Fibroblast of lung (primary cell): Measurements from ENCODE around the gene DCAF5. TPM values are rescaled to one million over a fixed set of nuclear protein-coding genes. Genes with fewer than 3 reads are reported as not detected.

ENCODE experiments used
- DNase-seq, 2 donors: peaks; one replicate each; pipeline versions ENCODE4 v3.0.0 to v3.0.0-alpha.2; 2010; ENCODE audit warnings: low read depth in 2 of 2
- H2AFZ ChIP-seq: 2 replicates; pipeline ENCODE4 v1.5.1; 2012; ENCODE audit warnings: low read length, control low read depth, inconsistent platforms
- H3K27ac ChIP-seq: 2 replicates; pipeline ENCODE4 v1.5.1; 2011; ENCODE audit warnings: low read length, control low read depth; ENCODE audit not compliant: insufficient read depth
- H3K27me3 ChIP-seq: 2 replicates; pipeline ENCODE4 v1.5.1; 2011; ENCODE audit warnings: mild to moderate bottlenecking, low read length; ENCODE audit not compliant: control insufficient read depth, insufficient read depth
- H3K36me3 ChIP-seq: 2 replicates; pipeline ENCODE4 v1.5.1; 2011; ENCODE audit warnings: low read length; ENCODE audit not compliant: control insufficient read depth, insufficient read depth
- H3K4me1 ChIP-seq: 2 replicates; pipeline ENCODE4 v1.5.1; 2011; ENCODE audit warnings: low read length; ENCODE audit not compliant: control insufficient read depth, insufficient read depth; ENCODE audit errors: extremely low read depth
- H3K4me2 ChIP-seq: 2 replicates; pipeline ENCODE4 v1.5.1; 2011; ENCODE audit warnings: low read length, control low read depth; ENCODE audit not compliant: insufficient read depth; ENCODE audit errors: extremely low read depth
- H3K4me3 ChIP-seq, 4 experiments: fragments of 200-600 bp in 1 of 4; sonication (generic) in 1 of 4; replicated peaks in 1 of 4; 2 replicates each; pipeline ENCODE4 v1.5.1; 2011 to 2016; ENCODE audit warnings: low read length in 4 of 4, low read depth in 3 of 4, mild to moderate bottlenecking in 3 of 4, control low read depth in 2 of 4, inconsistent platforms in 1 of 4, mixed read lengths in 1 of 4; ENCODE audit not compliant: insufficient read depth in 1 of 4; ENCODE audit errors: control extremely low read depth in 1 of 4
- H3K79me2 ChIP-seq: 2 replicates; pipeline ENCODE4 v1.5.1; 2012; ENCODE audit warnings: mild to moderate bottlenecking, low read length, inconsistent platforms; ENCODE audit not compliant: control insufficient read depth, insufficient read depth
- H3K9ac ChIP-seq: 2 replicates; pipeline ENCODE4 v1.5.1; 2011; ENCODE audit warnings: mild to moderate bottlenecking, low read length, control low read depth; ENCODE audit not compliant: insufficient read depth
- H3K9me3 ChIP-seq: 2 replicates; pipeline ENCODE4 v1.5.1; 2012; ENCODE audit warnings: low read depth, low read length; ENCODE audit not compliant: control insufficient read depth, insufficient read depth
- H4K20me1 ChIP-seq: 2 replicates; pipeline ENCODE4 v1.5.1; 2011; ENCODE audit warnings: low read length; ENCODE audit not compliant: control insufficient read depth, insufficient read depth; ENCODE audit errors: extremely low read depth
- CTCF ChIP-seq, 2 donors: IDR thresholded peaks in 1 of 2; conservative IDR thresholded peaks in 1 of 2; 1 replicate in 1 of 2; 2 replicates in 1 of 2; pipeline ENCODE4 v1.5.1; 2011 to 2012; ENCODE audit warnings: low read length in 2 of 2, control low read depth in 1 of 2, inconsistent platforms in 1 of 2, low read depth in 1 of 2, mild to moderate bottlenecking in 1 of 2
- EZH2 ChIP-seq: IDR thresholded peaks from 2 replicates; pipeline ENCODE4 v1.5.1; 2012; ENCODE audit warnings: low read length, control low read depth, mild to moderate bottlenecking; ENCODE audit errors: missing control alignments
- polyA plus RNA-seq, 2 donors: library from polyadenylated mRNA; depleted of rRNA in 1 of 2; stranded (reverse) in 1 of 2; unstranded in 1 of 2; fragments of >200 nt; gene quantifications; 2 replicates each; pipeline ENCODE4 v1.2.1, GENCODE V29; 2011 to 2012; ENCODE audit warnings: missing spikeins in 1 of 2
- total RNA-seq: library from RNA; depleted of rRNA; stranded (reverse); fragments of >200 nt; gene quantifications from 2 replicates; pipeline ENCODE4 v1.2.1, GENCODE V29; 2014

Gene DCAF5
- total and polyA plus RNA-seq, 2 donors (not counting 1 experiment from before 2014, with no cell fraction given) = 16.8 to 31.8 TPM

- Histone ChIP-seq H3K27me3 (no peaks in the 10 kb centered on the region), H2AFZ (no peak overlapping the region), H4K20me1 (no peaks in the 10 kb centered on the region), H3K79me2 (peaks cover 25% of the 10 kb centered on the region), H3K4me3 (no peak overlapping the region), H3K4me1 (peaks cover 9% of the 10 kb centered on the region), H3K9ac (no peak overlapping the region), H3K4me2 (no peak overlapping the region), H3K9me3 (no peaks in the 10 kb centered on the region), H3K27ac (no peak overlapping the region), H3K36me3 (no peaks in the 10 kb centered on the region)
- DNase-seq = no peak
- no peak for TF ChIP-seq CTCF (conservative IDR thresholded peaks at IDR 0.05 in 1 of 2, IDR thresholded peaks at IDR 0.05 in 1 of 2; ENCODE audit: low read depth in 1 of 2, low read length in 2 of 2)
- TF ChIP-seq EZH2 = no peak
These were observed 10.8 kb downstream of the DCAF5 start for GRCh38 chr14:69142101-69142500.

GRCh38 chr14:69141550-69141949, 11.4 kb downstream of the DCAF5 start:
- H3K79me2 ChIP-seq = peaks cover 26% of the 10 kb centered on the region
- no peak overlapping the region for H3K9ac ChIP-seq
- peaks cover 9% of the 10 kb centered on the region for H3K4me1 ChIP-seq
- H3K27ac ChIP-seq = no peak overlapping the region
- H4K20me1 ChIP-seq = no peaks in the 10 kb centered on the region
- H3K4me2 ChIP-seq = no peak overlapping the region
- H3K36me3 ChIP-seq = no peaks in the 10 kb centered on the region
- H3K27me3 ChIP-seq = no peaks in the 10 kb centered on the region
- no peak overlapping the region for H3K4me3 ChIP-seq
- TF ChIP-seq EZH2 (no peak), CTCF (conservative IDR thresholded peaks at IDR 0.05 in 1 of 2, IDR thresholded peaks at IDR 0.05 in 1 of 2; ENCODE audit: low read depth in 1 of 2, low read length in 2 of 2) (no peak)
- no peak overlapping the region for H2AFZ ChIP-seq
- DNase-seq = no peak
- no peaks in the 10 kb centered on the region for H3K9me3 ChIP-seq

- no peak for DNase-seq
- Histone ChIP-seq H3K9me3 (no peaks in the 10 kb centered on the region), H4K20me1 (no peaks in the 10 kb centered on the region), H3K4me2 (no peak overlapping the region), H3K4me3 (no peak overlapping the region), H3K27ac (no peak overlapping the region), H2AFZ (no peak overlapping the region), H3K36me3 (no peaks in the 10 kb centered on the region), H3K79me2 (peaks cover 21% of the 10 kb centered on the region), H3K27me3 (no peaks in the 10 kb centered on the region), H3K9ac (no peak overlapping the region), H3K4me1 (peaks cover 9% of the 10 kb centered on the region)
- TF ChIP-seq CTCF (conservative IDR thresholded peaks at IDR 0.05 in 1 of 2, IDR thresholded peaks at IDR 0.05 in 1 of 2; ENCODE audit: low read depth in 1 of 2, low read length in 2 of 2) (no peak), EZH2 (no peak)
These were observed 13.2 kb downstream of the DCAF5 start for GRCh38 chr14:69139743-69140142.
